ENCODE measurements around the gene SYNE3.
"Not testable (repeated sequence)": the region's sequence is repeated elsewhere in the genome, so short reads cannot be mapped to it uniquely, and the experiment has no call there.

Gene SYNE3

GRCh38 chr14:95523815-95524448 lies 7.5 kb upstream of the SYNE3 start:
- peak in 1 of 2 donors; percentile 47 for DNase-seq

GRCh38 chr14:95523051-95523814 lies 6.8 kb upstream of the SYNE3 start:
- peak; percentile 57 to 59 for DNase-seq

GRCh38 chr14:95522556-95522955 lies 6.1 kb upstream of the SYNE3 start:
- no peak for DNase-seq

GRCh38 chr14:95522116-95522515 lies 5.7 kb upstream of the SYNE3 start:
- DNase-seq: no peak

- DNase-seq: no peak
Measured at GRCh38 chr14:95521001-95521400, 4.6 kb upstream of the SYNE3 start.

- DNase-seq: no peak
Measured at GRCh38 chr14:95520346-95520745, 3.9 kb upstream of the SYNE3 start.

GRCh38 chr14:95519699-95520098 lies 3.2 kb upstream of the SYNE3 start:
- DNase-seq: peak; percentile 68 to 72

GRCh38 chr14:95518045-95518751 lies 1.7 kb upstream of the SYNE3 start:
- no peak for DNase-seq

- peak; percentile 86 to 89 for DNase-seq
Measured at GRCh38 chr14:95515596-95516552, 576 bp downstream of the SYNE3 start.

GRCh38 chr14:95515080-95515489 lies 1.4 kb downstream of the SYNE3 start:
- peak in 1 of 2 donors; percentile 31 for DNase-seq

- DNase-seq: no peak
Measured at GRCh38 chr14:95514131-95515079, 2.0 kb downstream of the SYNE3 start.

- no peak for DNase-seq
Measured at GRCh38 chr14:95513291-95513690, 3.2 kb downstream of the SYNE3 start.

- DNase-seq: no peak
Measured at GRCh38 chr14:95511687-95512086, 4.8 kb downstream of the SYNE3 start.

GRCh38 chr14:95510804-95511203 lies 5.6 kb downstream of the SYNE3 start:
- no peak for DNase-seq

- DNase-seq: not testable (repeated sequence)
Measured at GRCh38 chr14:95510344-95510743, 6.1 kb downstream of the SYNE3 start.

- DNase-seq: no peak
Measured at GRCh38 chr14:95509495-95509894, 7.0 kb downstream of the SYNE3 start.

- DNase-seq: no peak
Measured at GRCh38 chr14:95508377-95508776, 8.1 kb downstream of the SYNE3 start.

GRCh38 chr14:95507701-95508103 lies 8.7 kb downstream of the SYNE3 start:
- no peak for DNase-seq

GRCh38 chr14:95507174-95507573 lies 9.3 kb downstream of the SYNE3 start:
- DNase-seq: no peak

GRCh38 chr14:95505030-95505589 lies 11.3 kb downstream of the SYNE3 start:
- no peak for DNase-seq

Data from stimulated activated CD4-positive, alpha-beta T cell treated with anti-CD3 and anti-CD28 coated beads, Interleukin-2, amount 100 ng/mL, for 24 hours (primary cell).